Epithelial cell of proximal tubule (primary cell): ENCODE data around the gene VKORC1. TPM values are rescaled to one million over a fixed set of nuclear protein-coding genes. Genes with fewer than 3 reads are reported as not detected.
"Not testable (repeated sequence)": the region's sequence is repeated elsewhere in the genome, so short reads cannot be mapped to it uniquely, and the experiment has no call there.

Experiments used
- DNase-seq: peaks from one replicate; pipeline ENCODE4 v3.0.0-alpha.2; 2011; ENCODE audit warnings: low read depth
- H3K4me3 ChIP-seq: 2 replicates; pipeline ENCODE4 v1.5.1; 2011; ENCODE audit warnings: low read depth, mild to moderate bottlenecking, low read length
- CTCF ChIP-seq: conservative IDR thresholded peaks from 2 replicates; pipeline ENCODE4 v1.5.1; 2012; ENCODE audit warnings: low read depth, mild to moderate bottlenecking, low read length
- total RNA-seq: library from RNA; depleted of rRNA; stranded (reverse); fragments of >200 nt; gene quantifications from 2 replicates; pipeline ENCODE4 v1.2.3, GENCODE V29; 2015

Gene VKORC1
- total RNA-seq = 129 and 214 TPM in 2 replicates

GRCh38 chr16:31094424-31095120 lies at the start of gene VKORC1:
TSS of gene VKORC1 (minus strand) at chr16:31094797. CDS start at chr16:31094729, 68 bp downstream.
- TF ChIP-seq CTCF = no peak
- peak within 1 kb of the TSS; percentile 98 for H3K4me3 ChIP-seq
- DNase-seq = peak; percentile 81

- no peak for TF ChIP-seq CTCF
- no peak for DNase-seq
- no peak overlapping the region for H3K4me3 ChIP-seq
Observed at GRCh38 chr16:31143694-31144148, 49.1 kb upstream of the VKORC1 start.

- peak overlapping the region; percentile 45 for H3K4me3 ChIP-seq
- no peak for TF ChIP-seq CTCF
- DNase-seq = no peak
Observed at GRCh38 chr16:31143011-31143693, 48.6 kb upstream of the VKORC1 start.

GRCh38 chr16:31142109-31143010 lies 47.8 kb upstream of the VKORC1 start:
- TF ChIP-seq CTCF = peak; percentile 82
- DNase-seq = peak; percentile 66
- peak overlapping the region; percentile 45 for H3K4me3 ChIP-seq

- TF ChIP-seq CTCF = no peak
- DNase-seq = peak; percentile 54
- peak overlapping the region; percentile 33 for H3K4me3 ChIP-seq
Observed at GRCh38 chr16:31141489-31142108, 47.0 kb upstream of the VKORC1 start.

- not testable (repeated sequence) for DNase-seq, H3K4me3 ChIP-seq
Observed at GRCh38 chr16:31141071-31141469, 46.5 kb upstream of the VKORC1 start.
